Subcutaneous adipose tissue (tissue), 4 donors: ENCODE results near the gene PPP2R5C. TPM values are rescaled to one million over a fixed set of nuclear protein-coding genes. Genes with fewer than 3 reads are reported as not detected.

Experiments used
- CTCF ChIP-seq: fragments of 450-650 bp; IDR thresholded peaks from one replicate; pipeline ENCODE4 v1.5.1; 2016; ENCODE audit warnings: low read depth, mild to moderate bottlenecking, control low read depth, antibody characterized with exemption, moderate library complexity
- total RNA-seq, 4 donors: library from RNA; depleted of rRNA; stranded (reverse); fragments of >200 nt; gene quantifications; one replicate each; pipeline ENCODE4 v1.1.0, GENCODE V29; 2016

Gene PPP2R5C
- total RNA-seq, 4 donors from 2014 or later, result 98.9 to 127 (median 102) TPM

GRCh38 chr14:101836135-101836534 lies 74.6 kb downstream of the PPP2R5C start:
- TF ChIP-seq CTCF, result no peak

- no peak for TF ChIP-seq CTCF
These were observed 77.0 kb downstream of the PPP2R5C start for GRCh38 chr14:101838476-101838875.

GRCh38 chr14:101839236-101839635 lies 77.7 kb downstream of the PPP2R5C start:
- TF ChIP-seq CTCF, result no peak

- no peak for TF ChIP-seq CTCF
These were observed 78.2 kb downstream of the PPP2R5C start for GRCh38 chr14:101839661-101840060.

- TF ChIP-seq CTCF, result no peak
These were observed 79.3 kb downstream of the PPP2R5C start for GRCh38 chr14:101840649-101841369.

- TF ChIP-seq CTCF, result no peak
These were observed 81.5 kb downstream of the PPP2R5C start for GRCh38 chr14:101843038-101843437.

- no peak for TF ChIP-seq CTCF
These were observed 82.2 kb downstream of the PPP2R5C start for GRCh38 chr14:101843665-101844064.
